ENCODE results near the gene SUDS3.

DNA sequence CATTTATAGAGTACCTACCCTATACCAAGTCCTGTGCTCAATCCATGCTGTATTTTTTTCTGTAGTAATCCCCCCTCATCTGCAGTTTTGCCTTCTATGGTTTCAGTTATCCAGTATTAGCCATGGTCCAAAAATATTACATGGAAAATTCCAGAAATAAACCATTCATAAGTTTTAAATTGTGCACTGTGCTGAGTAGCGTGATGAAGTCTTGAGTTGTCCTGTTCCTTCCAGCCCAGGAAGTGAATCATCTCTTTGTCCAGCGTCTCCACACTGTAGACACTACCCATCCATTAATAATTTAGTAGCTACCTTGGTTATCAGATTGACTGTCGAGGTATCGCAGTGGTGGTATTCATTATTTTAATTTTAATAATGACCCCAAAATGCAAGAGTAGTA, 54.2 kb downstream of the SUDS3 start:
- TF ChIP-seq CTCF (IDR thresholded peaks at IDR 0.05) (no peak), EZH2 (IDR thresholded peaks at IDR 0.05; ENCODE audit: borderline replicate concordance, insufficient read depth, low read depth, low read length, poor library complexity, severe bottlenecking) (no peak)
